Esophagus muscularis mucosa (tissue), 4 donors: Measurements from ENCODE around the gene CITED2. TPM values are rescaled to one million over a fixed set of nuclear protein-coding genes. Genes with fewer than 3 reads are reported as not detected.
A peak's percentile ranks its signal among the peaks of the same experiment; 100 is the strongest.

ENCODE experiments used
- DNase-seq: peaks from one replicate; pipeline ENCODE4 v3.0.0-alpha.2; 2017; ENCODE audit errors: extremely low spot score
- H3K27ac ChIP-seq, 4 donors: fragments of 200-600 bp; sonication (generic); replicated peaks in 1 of 4; 1 replicate in 3 of 4; 2 replicates in 1 of 4; pipeline ENCODE4 v1.5.1; 2016 to 2019; ENCODE audit warnings: mild to moderate bottlenecking in 1 of 4
- H3K27me3 ChIP-seq, 4 donors: fragments of 200-600 bp; sonication (generic); one replicate each; pipeline versions ENCODE4 v1.5.1 to v1.6.0; 2016 to 2019
- H3K36me3 ChIP-seq, 4 donors: fragments of 200-600 bp; sonication (generic); one replicate each; pipeline ENCODE4 v1.5.1; 2016 to 2019
- H3K4me1 ChIP-seq, 4 donors: fragments of 200-600 bp; sonication (generic); one replicate each; pipeline ENCODE4 v1.5.1; 2016 to 2019
- H3K4me3 ChIP-seq, 4 donors: fragments of 200-600 bp; sonication (generic); 1 replicate in 2 of 4; 2 replicates in 2 of 4; pipeline ENCODE4 v1.5.1; 2016 to 2019; ENCODE audit warnings: mild to moderate bottlenecking in 4 of 4, moderate library complexity in 1 of 4
- H3K9me3 ChIP-seq, 4 donors: fragments of 200-600 bp; sonication (generic); 1 replicate in 3 of 4; 2 replicates in 1 of 4; pipeline ENCODE4 v1.5.1; 2016 to 2019
- EP300 ChIP-seq: sonication (generic); formaldehyde crosslinking; IDR thresholded peaks from one replicate; pipeline ENCODE4 v1.6.1; 2017; ENCODE audit warnings: antibody characterized with exemption
- POLR2A ChIP-seq: fragments of 450-650 bp; IDR thresholded peaks from one replicate; pipeline ENCODE4 v1.6.1; 2017; ENCODE audit warnings: antibody characterized with exemption, moderate library complexity, mild to moderate bottlenecking, low read depth
- POLR2AphosphoS5 ChIP-seq, 2 donors: sonication (generic); formaldehyde crosslinking; IDR thresholded peaks; one replicate each; pipeline ENCODE4 v1.6.1; 2017; ENCODE audit warnings: antibody characterized with exemption in 2 of 2
- WGBS: methylation state at CpG from one replicate; pipeline ENCODE4 v1.1.5; 2018; 5-methylcytosine and 5-hydroxymethylcytosine counted together
- intact Hi-C: fragments of 100-400 bp; cut with DNase I; formaldehyde crosslinking; loops from one replicate; pipeline ENCODE4 v1.15.1; 2023
- total RNA-seq, 4 donors: library from RNA; depleted of rRNA; stranded (reverse); fragments of >200 nt; gene quantifications; one replicate each; pipeline versions ENCODE4 v1.1.0 to v1.2.1, GENCODE V29; 2016
- TF ChIP-seq, protein P1 (sequence below), 3 experiments: fragments of 200-600 bp in 2 of 3; fragments of 450-650 bp in 1 of 3; sonication (generic) in 2 of 3; IDR thresholded peaks; one replicate each; pipeline ENCODE4 v1.5.1; 2017 to 2019; ENCODE audit warnings: antibody characterized with exemption in 3 of 3, mild to moderate bottlenecking in 2 of 3, moderate library complexity in 1 of 3

Gene CITED2
- total RNA-seq, 4 donors from 2014 or later, result 144 to 844 (median 324) TPM

DNA sequence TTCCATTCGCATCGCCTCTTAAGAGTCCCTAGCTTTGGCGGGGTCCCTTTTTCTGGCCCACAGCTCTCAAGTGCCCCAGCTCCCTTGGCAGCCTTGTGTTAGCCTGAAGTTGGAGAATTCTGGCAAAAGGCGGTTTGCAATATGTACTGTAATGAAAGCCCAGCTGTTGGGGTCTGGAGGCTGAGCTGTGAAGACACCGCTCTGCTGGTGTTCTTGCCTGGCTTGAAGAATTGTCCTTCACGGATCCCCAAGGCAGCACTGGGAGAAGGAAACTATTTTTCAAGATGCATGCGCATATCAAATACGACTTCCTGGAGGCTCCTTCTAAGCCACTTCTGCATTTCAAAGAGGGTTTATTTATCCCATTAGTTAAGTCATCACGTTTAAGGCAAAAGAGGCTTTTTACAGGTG, 21.4 kb upstream of the CITED2 start:
- WGBS, result 73% methylated on average over 8 of the region's 9 CpGs
- intact Hi-C loops, result no loop called here
- no peak overlapping the region for H3K27ac ChIP-seq
- no peak overlapping the region for H3K4me3 ChIP-seq
- no peaks in the 10 kb centered on the region for H3K36me3 ChIP-seq
- H3K4me1 ChIP-seq, result no peaks in the 10 kb centered on the region
- no peaks in the 10 kb centered on the region for H3K9me3 ChIP-seq
- DNase-seq, result no peak
- H3K27me3 ChIP-seq, result no peaks in the 10 kb centered on the region
- TF ChIP-seq EP300 (no peak), POLR2A (no peak), POLR2AphosphoS5 (IDR thresholded peaks at IDR 0.05) (no peak)
- TF ChIP-seq, protein P1, sequence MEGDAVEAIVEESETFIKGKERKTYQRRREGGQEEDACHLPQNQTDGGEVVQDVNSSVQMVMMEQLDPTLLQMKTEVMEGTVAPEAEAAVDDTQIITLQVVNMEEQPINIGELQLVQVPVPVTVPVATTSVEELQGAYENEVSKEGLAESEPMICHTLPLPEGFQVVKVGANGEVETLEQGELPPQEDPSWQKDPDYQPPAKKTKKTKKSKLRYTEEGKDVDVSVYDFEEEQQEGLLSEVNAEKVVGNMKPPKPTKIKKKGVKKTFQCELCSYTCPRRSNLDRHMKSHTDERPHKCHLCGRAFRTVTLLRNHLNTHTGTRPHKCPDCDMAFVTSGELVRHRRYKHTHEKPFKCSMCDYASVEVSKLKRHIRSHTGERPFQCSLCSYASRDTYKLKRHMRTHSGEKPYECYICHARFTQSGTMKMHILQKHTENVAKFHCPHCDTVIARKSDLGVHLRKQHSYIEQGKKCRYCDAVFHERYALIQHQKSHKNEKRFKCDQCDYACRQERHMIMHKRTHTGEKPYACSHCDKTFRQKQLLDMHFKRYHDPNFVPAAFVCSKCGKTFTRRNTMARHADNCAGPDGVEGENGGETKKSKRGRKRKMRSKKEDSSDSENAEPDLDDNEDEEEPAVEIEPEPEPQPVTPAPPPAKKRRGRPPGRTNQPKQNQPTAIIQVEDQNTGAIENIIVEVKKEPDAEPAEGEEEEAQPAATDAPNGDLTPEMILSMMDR (IDR thresholded peaks at IDR 0.05), result no peak

DNA sequence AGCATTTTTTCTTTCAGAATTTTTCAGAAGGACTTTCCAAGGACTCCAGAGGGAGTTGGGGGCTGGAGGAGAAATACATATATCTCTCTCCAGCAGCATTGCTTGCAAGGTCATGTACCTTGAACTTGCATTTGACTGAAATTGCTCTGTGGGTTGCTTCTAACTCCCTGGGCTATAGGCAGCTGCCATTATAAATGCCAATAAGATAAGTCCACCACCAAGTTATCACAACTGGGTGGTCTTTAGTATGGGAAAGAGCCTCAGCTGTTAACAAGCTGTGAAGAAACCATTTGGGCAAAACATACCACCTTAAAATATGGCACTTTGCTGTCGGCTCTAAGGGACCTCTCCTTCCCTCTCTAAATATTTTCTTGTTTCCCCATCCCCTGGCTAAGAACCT, 20.9 kb upstream of the CITED2 start:
- WGBS, result 92% methylated on average over 1 of the region's 1 CpG
- Histone ChIP-seq H3K27me3 (no peaks in the 10 kb centered on the region), H3K9me3 (no peaks in the 10 kb centered on the region), H3K36me3 (no peaks in the 10 kb centered on the region), H3K27ac (no peak overlapping the region), H3K4me1 (no peaks in the 10 kb centered on the region), H3K4me3 (no peak overlapping the region)
- TF ChIP-seq, protein P1 (IDR thresholded peaks at IDR 0.05), result no peak
- TF ChIP-seq POLR2AphosphoS5 (IDR thresholded peaks at IDR 0.05) (no peak), EP300 (no peak), POLR2A (no peak)
- DNase-seq, result no peak
- intact Hi-C loops, result no loop called here

DNA sequence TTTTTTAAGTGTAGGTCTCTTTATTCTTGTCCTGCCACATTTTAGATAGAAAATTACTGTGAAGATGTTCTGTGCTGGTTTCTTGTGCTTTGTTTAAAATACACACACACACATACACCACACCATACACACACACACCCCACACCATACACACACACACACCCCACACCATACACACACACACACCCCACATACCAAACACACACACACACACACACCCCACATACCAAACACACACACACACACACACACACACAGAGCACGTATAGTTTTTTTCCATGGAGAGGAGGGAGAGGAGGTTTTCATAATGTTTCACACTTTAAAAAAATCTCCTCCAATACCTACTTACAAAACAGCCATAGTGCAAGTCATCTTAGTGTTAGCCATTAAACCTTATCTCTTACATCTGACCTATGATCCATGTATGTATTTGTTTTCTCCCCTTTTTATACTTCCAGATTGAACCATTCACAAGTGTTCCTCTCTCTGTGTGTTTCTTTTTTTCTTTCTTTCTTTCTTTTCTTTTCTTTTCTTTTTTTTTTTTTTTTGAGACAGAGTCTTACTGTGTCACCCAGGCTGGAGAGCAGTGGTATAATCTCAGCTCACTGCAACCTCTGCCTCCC, 19.7 kb upstream of the CITED2 start:
- H3K4me3 ChIP-seq, result no peak overlapping the region
- TF ChIP-seq POLR2A (no peak), POLR2AphosphoS5 (IDR thresholded peaks at IDR 0.05) (no peak), EP300 (no peak)
- TF ChIP-seq, protein P1 (IDR thresholded peaks at IDR 0.05), result no peak
- intact Hi-C loops, result no loop called here
- no peaks in the 10 kb centered on the region for H3K4me1 ChIP-seq
- H3K27me3 ChIP-seq, result no peaks in the 10 kb centered on the region
- no peak overlapping the region for H3K27ac ChIP-seq
- WGBS, result 86% methylated on average over 1 of the region's 1 CpG
- H3K9me3 ChIP-seq, result no peaks in the 10 kb centered on the region
- H3K36me3 ChIP-seq, result no peaks in the 10 kb centered on the region
- DNase-seq, result peak; percentile 47

DNA sequence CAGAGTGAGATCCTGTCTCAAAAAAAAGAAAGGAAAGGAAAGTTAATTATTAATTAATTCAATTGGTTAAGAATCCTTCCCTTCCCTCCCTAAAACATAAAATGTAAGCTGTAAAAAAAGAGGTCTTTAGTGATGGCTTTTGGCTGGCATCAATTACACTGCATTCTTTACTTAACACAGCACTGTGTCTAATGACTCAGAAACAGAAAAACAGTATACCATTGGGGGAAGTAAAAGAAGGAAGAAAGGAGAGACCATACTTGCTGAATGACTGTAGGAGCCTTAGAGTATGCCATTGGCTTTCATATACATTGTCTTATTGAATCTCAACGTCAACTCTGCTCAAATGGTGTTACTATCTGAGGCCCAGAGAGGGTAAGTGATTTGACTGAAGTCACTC, 18.3 kb upstream of the CITED2 start:
- no peak for DNase-seq
- intact Hi-C loops, result no loop called here
- WGBS, result 72% methylated on average over 1 of the region's 1 CpG

More for the DNA sequence above, 18.3 kb upstream of the CITED2 start:
- H3K4me1 ChIP-seq, result no peaks in the 10 kb centered on the region
- no peak overlapping the region for H3K4me3 ChIP-seq
- no peaks in the 10 kb centered on the region for H3K36me3 ChIP-seq
- H3K27me3 ChIP-seq, result no peaks in the 10 kb centered on the region
- TF ChIP-seq POLR2AphosphoS5 (IDR thresholded peaks at IDR 0.05) (no peak), POLR2A (no peak), EP300 (no peak)
- TF ChIP-seq, protein P1 (IDR thresholded peaks at IDR 0.05), result no peak
- no peak overlapping the region for H3K27ac ChIP-seq
- no peaks in the 10 kb centered on the region for H3K9me3 ChIP-seq
